ENCODE results near the gene GPR176. TPM values are rescaled to one million over a fixed set of nuclear protein-coding genes. Genes with fewer than 3 reads are reported as not detected.

The GPR176 gene
- total RNA-seq, 2 experiments from 2014 or later, result 0.57 TPM; not detected in 1

- DNase-seq (ENCODE audit: low spot score), result no peak
- intact Hi-C loops (cut with micrococcal nuclease; ENCODE audit: unreplicated experiment), result no loop called here
- POLR2A ChIA-PET, result no interaction called here
- H3K4me2 ChIP-seq (ENCODE audit: low read length), result no peak overlapping the region
- H3K9me3 ChIP-seq (ENCODE audit: low read length), result no peaks in the 10 kb centered on the region
- no peaks in the 10 kb centered on the region for H3K9me2 ChIP-seq (ENCODE audit: insufficient read depth, low read length)
- H3K36me3 ChIP-seq (ENCODE audit: insufficient read depth, low read length), result no peaks in the 10 kb centered on the region
- no peak overlapping the region for H2AFZ ChIP-seq (ENCODE audit: low read length)
- H3K27ac ChIP-seq (ENCODE audit: low read depth, low read length, poor library complexity, severe bottlenecking), result no peak overlapping the region
- no peaks in the 10 kb centered on the region for H3K79me2 ChIP-seq (ENCODE audit: insufficient read depth, low read depth, low read length)
- H3K4me3 ChIP-seq (ENCODE audit: low read depth, low read length, poor library complexity, severe bottlenecking), result no peak overlapping the region
- H3K4me1 ChIP-seq (ENCODE audit: insufficient read depth, low read length, poor library complexity, severe bottlenecking), result no peaks in the 10 kb centered on the region
- H4K20me1 ChIP-seq (ENCODE audit: insufficient read depth, low read length), result no peaks in the 10 kb centered on the region
- no peak for TF ChIP-seq EZH2phosphoT487 (IDR thresholded peaks at IDR 0.05; ENCODE audit: borderline replicate concordance, low read depth, low read length)
- no peak for TF ChIP-seq CTCF (conservative IDR thresholded peaks at IDR 0.05; ENCODE audit: low read length)
- CTCF ChIA-PET (ENCODE audit: unreplicated experiment), result interaction anchor here (0.6 kb wide), 1 partner anchor 54 kb away, joined by 3 read pairs; no protein-coding TSS in a partner anchor
- BruUV-seq (replicated peaks), result no TSS peak
Observed at GRCh38 chr15:39820050-39820602, 99.9 kb downstream of the GPR176 start.

GRCh38 chr15:39819533-39819932, 100.5 kb downstream of the GPR176 start:
- intact Hi-C loops (cut with micrococcal nuclease; ENCODE audit: unreplicated experiment), result no loop called here
- Histone ChIP-seq H3K4me3 (ENCODE audit: low read depth, low read length, poor library complexity, severe bottlenecking) (no peak overlapping the region), H3K79me2 (ENCODE audit: insufficient read depth, low read depth, low read length) (no peaks in the 10 kb centered on the region), H3K4me1 (ENCODE audit: insufficient read depth, low read length, poor library complexity, severe bottlenecking) (no peaks in the 10 kb centered on the region), H2AFZ (ENCODE audit: low read length) (no peak overlapping the region), H3K27ac (ENCODE audit: low read depth, low read length, poor library complexity, severe bottlenecking) (no peak overlapping the region), H3K4me2 (ENCODE audit: low read length) (no peak overlapping the region), H3K9me2 (ENCODE audit: insufficient read depth, low read length) (no peaks in the 10 kb centered on the region), H4K20me1 (ENCODE audit: insufficient read depth, low read length) (no peaks in the 10 kb centered on the region), H3K9me3 (ENCODE audit: low read length) (no peaks in the 10 kb centered on the region), H3K36me3 (ENCODE audit: insufficient read depth, low read length) (no peaks in the 10 kb centered on the region)
- TF ChIP-seq EZH2phosphoT487 (IDR thresholded peaks at IDR 0.05; ENCODE audit: borderline replicate concordance, low read depth, low read length) (no peak), CTCF (conservative IDR thresholded peaks at IDR 0.05; ENCODE audit: low read length) (no peak)
- no TSS peak for BruUV-seq (replicated peaks)
- POLR2A ChIA-PET, result no interaction called here
- no peak for DNase-seq (ENCODE audit: low spot score)
- CTCF ChIA-PET (ENCODE audit: unreplicated experiment), result no interaction called here

GRCh38 chr15:39817892-39818291, 102.2 kb downstream of the GPR176 start:
- DNase-seq (ENCODE audit: low spot score), result no peak
- Histone ChIP-seq H3K9me3 (ENCODE audit: low read length) (no peaks in the 10 kb centered on the region), H3K27ac (ENCODE audit: low read depth, low read length, poor library complexity, severe bottlenecking) (no peak overlapping the region), H3K36me3 (ENCODE audit: insufficient read depth, low read length) (no peaks in the 10 kb centered on the region), H3K4me1 (ENCODE audit: insufficient read depth, low read length, poor library complexity, severe bottlenecking) (no peaks in the 10 kb centered on the region), H4K20me1 (ENCODE audit: insufficient read depth, low read length) (no peaks in the 10 kb centered on the region), H2AFZ (ENCODE audit: low read length) (no peak overlapping the region), H3K4me2 (ENCODE audit: low read length) (no peak overlapping the region), H3K79me2 (ENCODE audit: insufficient read depth, low read depth, low read length) (no peaks in the 10 kb centered on the region), H3K9me2 (ENCODE audit: insufficient read depth, low read length) (no peaks in the 10 kb centered on the region), H3K4me3 (ENCODE audit: low read depth, low read length, poor library complexity, severe bottlenecking) (no peak overlapping the region)
- intact Hi-C loops (cut with micrococcal nuclease; ENCODE audit: unreplicated experiment), result no loop called here
- TF ChIP-seq CTCF (conservative IDR thresholded peaks at IDR 0.05; ENCODE audit: low read length) (no peak), EZH2phosphoT487 (IDR thresholded peaks at IDR 0.05; ENCODE audit: borderline replicate concordance, low read depth, low read length) (no peak)
- BruUV-seq (replicated peaks), result no TSS peak
- ChIA-PET POLR2A (interaction anchor here (1.1 kb wide), 1 partner anchor 31 kb away, joined by 3 read pairs; no protein-coding TSS in a partner anchor), CTCF (ENCODE audit: unreplicated experiment) (no interaction called here)

Measured in OCI-LY7 (cell line).